LNCAP (cell line): ENCODE data around the gene SDS.

Experiments used
- CTCF ChIP-seq: fragments of 450-650 bp; IDR thresholded peaks from 2 replicates; pipeline ENCODE4 v1.5.1; 2017; ENCODE audit warnings: mild to moderate bottlenecking

Gene SDS

GRCh38 chr12:113402586-113403260 is 964 bp downstream of the SDS start:
- TF ChIP-seq CTCF, result no peak

DNA sequence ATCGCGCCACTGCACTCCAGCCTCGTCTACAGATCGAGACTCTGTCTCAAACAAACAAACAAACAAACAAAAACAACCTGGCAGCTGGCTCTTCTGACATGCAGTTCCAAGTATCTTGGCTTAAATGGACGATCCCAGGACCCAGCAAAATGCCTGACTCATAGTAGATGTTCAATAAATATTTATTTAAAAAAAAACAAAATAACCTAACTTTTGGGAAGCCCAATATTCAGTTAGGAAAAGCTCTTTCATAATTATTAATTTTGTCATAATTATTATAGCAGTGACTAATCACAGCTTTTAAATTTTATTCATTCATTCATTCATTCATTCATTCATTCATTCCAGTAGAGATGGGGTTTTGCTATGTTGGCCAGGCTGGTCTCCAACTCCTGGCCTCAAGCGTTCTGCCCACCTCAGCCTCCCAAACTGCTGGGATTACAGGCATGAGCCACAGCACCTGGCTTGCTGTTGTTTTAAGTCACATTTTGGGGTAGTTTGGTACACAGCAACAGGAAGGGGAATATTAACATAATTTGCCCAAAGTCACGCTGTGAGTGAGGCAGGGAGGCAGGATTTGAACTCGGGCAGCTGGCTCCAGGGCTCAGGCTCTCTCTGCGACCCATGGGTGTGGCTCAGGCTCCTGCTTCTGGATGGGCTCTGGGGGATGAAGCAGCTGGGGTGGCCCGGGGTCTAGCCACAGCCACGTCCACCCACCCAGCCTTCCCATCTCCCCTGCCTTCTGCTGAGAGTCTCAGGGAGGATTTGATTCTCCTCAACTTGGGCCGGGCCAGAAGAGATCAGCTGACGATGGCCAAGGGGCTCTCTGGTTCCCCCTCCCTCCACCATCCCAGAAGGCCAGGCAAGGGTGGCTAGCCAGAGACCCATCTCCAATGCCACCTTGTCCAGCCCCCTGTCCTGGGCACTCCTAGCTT is 2.4 kb downstream of the SDS start:
- no peak for TF ChIP-seq CTCF

GRCh38 chr12:113400362-113400761 is 3.3 kb downstream of the SDS start:
- TF ChIP-seq CTCF, result no peak

DNA sequence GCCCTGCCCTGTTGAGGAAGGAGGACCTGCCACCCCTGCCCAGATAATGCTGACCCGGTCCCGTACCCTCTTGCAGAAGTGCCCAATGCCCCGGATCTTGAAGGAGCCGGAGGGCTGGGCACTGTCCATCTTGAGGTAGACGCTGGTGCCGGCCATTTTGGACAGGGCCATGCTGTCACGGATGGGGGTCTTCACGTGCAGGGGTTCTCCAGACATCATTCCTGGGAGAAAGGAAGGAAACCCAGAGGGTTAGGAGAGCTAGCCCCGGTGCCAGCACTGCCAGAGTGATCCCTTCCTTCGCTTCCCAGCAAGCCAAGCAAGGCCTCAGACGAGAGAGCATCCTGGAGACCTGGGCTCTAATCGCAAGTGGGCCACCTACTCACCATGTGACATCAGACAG is 4.2 kb downstream of the SDS start:
- TF ChIP-seq CTCF, result no peak

DNA sequence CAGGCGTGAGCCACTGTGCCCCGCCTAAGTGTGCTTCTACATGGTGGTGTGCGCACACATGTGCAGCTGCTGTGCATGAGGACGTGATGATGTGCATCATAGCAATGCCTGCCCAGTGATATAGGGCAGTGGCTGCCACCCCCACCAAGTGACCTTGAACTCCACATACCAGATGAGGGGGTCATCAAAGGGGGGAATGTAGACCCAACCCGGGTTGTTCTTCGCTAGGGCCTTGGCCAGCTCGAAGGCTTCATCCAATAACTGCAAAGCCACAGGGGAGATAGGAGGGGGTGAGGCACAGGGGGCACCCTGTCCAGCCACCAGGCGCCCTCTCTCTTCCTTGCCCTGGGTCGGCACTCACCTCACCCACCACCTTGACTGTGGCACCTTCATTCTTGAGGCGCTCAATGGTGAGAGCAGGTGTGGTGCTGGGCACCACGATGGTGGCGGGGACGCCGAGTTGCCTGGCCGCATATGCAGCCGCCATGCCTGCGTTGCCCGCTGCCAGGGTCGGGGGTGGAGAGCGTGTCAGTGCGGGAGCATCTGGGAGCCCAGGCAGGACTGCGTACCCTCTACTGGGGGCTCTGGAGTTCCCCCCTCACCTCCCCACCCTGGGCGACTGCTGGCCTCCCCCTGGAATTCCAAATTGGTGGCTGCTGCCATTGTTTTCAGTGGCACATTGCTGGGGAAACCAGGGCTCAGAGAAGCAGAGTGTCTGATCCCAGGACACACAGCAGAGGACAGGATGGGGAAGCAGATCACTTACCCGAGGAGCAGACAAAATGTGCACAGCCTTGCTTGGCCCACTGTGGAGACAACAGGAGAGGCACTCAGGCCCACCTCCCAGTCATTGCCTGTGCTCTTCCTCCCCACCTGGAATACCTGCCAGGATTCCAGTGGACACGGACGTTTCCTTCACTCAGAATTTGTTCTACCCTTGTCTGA is 5.1 kb downstream of the SDS start:
- no peak for TF ChIP-seq CTCF

GRCh38 chr12:113397497-113398197 is 6.0 kb downstream of the SDS start:
- no peak for TF ChIP-seq CTCF
